Subcutaneous adipose tissue (tissue), 4 donors: Measurements from ENCODE around the gene NAALADL2. TPM values are rescaled to one million over a fixed set of nuclear protein-coding genes. Genes with fewer than 3 reads are reported as not detected.

Source experiments
- CTCF ChIP-seq: fragments of 450-650 bp; IDR thresholded peaks from one replicate; pipeline ENCODE4 v1.5.1; 2016; ENCODE audit warnings: low read depth, mild to moderate bottlenecking, control low read depth, antibody characterized with exemption, moderate library complexity
- total RNA-seq, 4 donors: library from RNA; depleted of rRNA; stranded (reverse); fragments of >200 nt; gene quantifications; one replicate each; pipeline ENCODE4 v1.1.0, GENCODE V29; 2016

NAALADL2 gene
- total RNA-seq, 4 donors from 2014 or later = 9.4 to 18.1 (median 11.8) TPM

GRCh38 chr3:175430983-175431773, 572.0 kb downstream of the NAALADL2 start:
- TF ChIP-seq CTCF = no peak

- no peak for TF ChIP-seq CTCF
Observed at GRCh38 chr3:175432376-175433025, 573.4 kb downstream of the NAALADL2 start.

GRCh38 chr3:175433026-175433674, 574.0 kb downstream of the NAALADL2 start:
- TF ChIP-seq CTCF = no peak

- no peak for TF ChIP-seq CTCF
Observed at GRCh38 chr3:175434561-175434960, 575.4 kb downstream of the NAALADL2 start.

- TF ChIP-seq CTCF = no peak
Observed at GRCh38 chr3:175443682-175444081, 584.5 kb downstream of the NAALADL2 start.

- TF ChIP-seq CTCF = no peak
Observed at GRCh38 chr3:175445741-175446140, 586.6 kb downstream of the NAALADL2 start.

- TF ChIP-seq CTCF = no peak
Observed at GRCh38 chr3:175447521-175447920, 588.4 kb downstream of the NAALADL2 start.
